ENCODE data around the gene FAM228A. TPM values are rescaled to one million over a fixed set of nuclear protein-coding genes. Genes with fewer than 3 reads are reported as not detected.
"Not testable (repeated sequence)": the region's sequence is repeated elsewhere in the genome, so short reads cannot be mapped to it uniquely, and the experiment has no call there.

FAM228A gene
- total and polyA plus RNA-seq, 2 donors (not counting 1 experiment from before 2014, with no cell fraction given), result 0.07 TPM; not detected in 1

GRCh38 chr2:24132543-24132942, 42.3 kb upstream of the FAM228A start:
- ChIA-PET POLR2A (no interaction called here), CTCF (interaction anchor here (0.6 to 0.7 kb wide), 2 partner anchors 19 to 70 kb away, joined by 3 to 6 read pairs; no protein-coding TSS in a partner anchor)
- no peaks in the 10 kb centered on the region for H3K27me3 Mint-ChIP-seq
- TF ChIP-seq EZH2 (IDR thresholded peaks at IDR 0.05; ENCODE audit: borderline replicate concordance, insufficient read depth, low read depth, low read length, poor library complexity, severe bottlenecking) (no peak), CTCF (IDR thresholded peaks at IDR 0.05) (no peak)
- Histone ChIP-seq H3K4me2 (replicated peaks; ENCODE audit: low read depth, low read length, poor library complexity, severe bottlenecking) (no peak overlapping the region), H3K79me2 (ENCODE audit: control insufficient read depth, insufficient read depth, low read length) (peaks cover 9% of the 10 kb centered on the region), H3K27me3 (replicated peaks in 1 of 4; ENCODE audit: control extremely low read depth in 1 of 4, control insufficient read depth in 3 of 4, insufficient read depth in 4 of 4, low read length in 3 of 4) (no peaks in the 10 kb centered on the region), H2AFZ (ENCODE audit: insufficient read depth, low read depth, low read length, poor library complexity, severe bottlenecking) (no peak overlapping the region), H3K4me3 (ENCODE audit: control extremely low read depth in 1 of 5, extremely low read depth in 1 of 5, insufficient read depth in 1 of 5, low read depth in 2 of 5, low read length in 4 of 5) (no peak overlapping the region), H3K9me3 (ENCODE audit: control extremely low read depth in 1 of 3, control insufficient read depth in 2 of 3, insufficient read depth in 1 of 3, low read length in 2 of 3) (peaks cover 0 to 8% (median 1%) of the 10 kb centered on the region in 3 donors), H4K20me1 (ENCODE audit: control insufficient read depth, insufficient read depth, low read length, poor library complexity, severe bottlenecking) (no peaks in the 10 kb centered on the region), H3K9ac (ENCODE audit: low read length) (no peak overlapping the region), H3K27ac (ENCODE audit: low read length in 2 of 2) (no peak overlapping the region), H3K4me1 (ENCODE audit: control insufficient read depth in 2 of 2, insufficient read depth in 2 of 2, low read length in 2 of 2) (no peaks in the 10 kb centered on the region), H3K36me3 (replicated peaks in 1 of 2; ENCODE audit: control extremely low read depth in 1 of 2, control insufficient read depth in 1 of 2, extremely low read depth in 1 of 2, insufficient read depth in 2 of 2, low read length in 1 of 2) (no peaks in the 10 kb centered on the region)
- DNase-seq (no peak), ATAC-seq (ENCODE audit: low read depth) (no peak)
- no peaks in the 10 kb centered on the region for H3K4me1 Mint-ChIP-seq
- 100% methylated on average over 1 of the region's 3 CpGs for whole genome bisulfite sequencing (ENCODE audit: insufficient coverage)
- no peak overlapping the region for H3K4me3 Mint-ChIP-seq
- intact Hi-C loops (cut with micrococcal nuclease), result no loop called here
- peaks cover 3% of the 10 kb centered on the region for H3K9me3 Mint-ChIP-seq (ENCODE audit: insufficient read depth)
- H3K27ac Mint-ChIP-seq, result no peak overlapping the region

- H3K9me3 Mint-ChIP-seq (ENCODE audit: insufficient read depth); H3K4me3 Mint-ChIP-seq; POLR2A ChIA-PET; ATAC-seq (ENCODE audit: low read depth); H3K4me2 ChIP-seq (replicated peaks; ENCODE audit: low read depth, low read length, poor library complexity, severe bottlenecking); H3K27ac Mint-ChIP-seq; H3K79me2 ChIP-seq (ENCODE audit: control insufficient read depth, insufficient read depth, low read length); H3K4me1 Mint-ChIP-seq; H3K9me3 ChIP-seq (ENCODE audit: control extremely low read depth in 1 of 3, control insufficient read depth in 2 of 3, insufficient read depth in 1 of 3, low read length in 2 of 3); H3K36me3 ChIP-seq (replicated peaks in 1 of 2; ENCODE audit: control extremely low read depth in 1 of 2, control insufficient read depth in 1 of 2, extremely low read depth in 1 of 2, insufficient read depth in 2 of 2, low read length in 1 of 2); H3K27me3 Mint-ChIP-seq; H3K4me3 ChIP-seq (ENCODE audit: control extremely low read depth in 1 of 5, extremely low read depth in 1 of 5, insufficient read depth in 1 of 5, low read depth in 2 of 5, low read length in 4 of 5); DNase-seq; H3K9ac ChIP-seq (ENCODE audit: low read length); H2AFZ ChIP-seq (ENCODE audit: insufficient read depth, low read depth, low read length, poor library complexity, severe bottlenecking); H3K4me1 ChIP-seq (ENCODE audit: control insufficient read depth in 2 of 2, insufficient read depth in 2 of 2, low read length in 2 of 2); H4K20me1 ChIP-seq (ENCODE audit: control insufficient read depth, insufficient read depth, low read length, poor library complexity, severe bottlenecking); H3K27ac ChIP-seq (ENCODE audit: low read length in 2 of 2); intact Hi-C loops (cut with micrococcal nuclease); H3K27me3 ChIP-seq (replicated peaks in 1 of 4; ENCODE audit: control extremely low read depth in 1 of 4, control insufficient read depth in 3 of 4, insufficient read depth in 4 of 4, low read length in 3 of 4): not testable (repeated sequence)
- CTCF ChIA-PET, result interaction anchor here (1.7 kb wide), 1 partner anchor 56 kb away, joined by 4 read pairs; no protein-coding TSS in a partner anchor
- 97% methylated on average over 3 of the region's 5 CpGs for WGBS (ENCODE audit: insufficient coverage)
These were observed 34.5 kb upstream of the FAM228A start for GRCh38 chr2:24140305-24140704.

All from B cell (primary cell).